Tongue (tissue), 2 donors: ENCODE measurements around the gene PYDC1. TPM values are rescaled to one million over a fixed set of nuclear protein-coding genes. Genes with fewer than 3 reads are reported as not detected.
A peak's percentile ranks its signal among the peaks of the same experiment; 100 is the strongest.
"Not testable (repeated sequence)": the region's sequence is repeated elsewhere in the genome, so short reads cannot be mapped to it uniquely, and the experiment has no call there.

Source experiments
- DNase-seq: peaks from one replicate; pipeline ENCODE4 v3.0.0-alpha.2; 2015
- total RNA-seq: library from RNA; depleted of rRNA; stranded (reverse); fragments of >200 nt; gene quantifications from one replicate; pipeline ENCODE4 v1.2.3, GENCODE V29; 2014

PYDC1 gene
- total RNA-seq, 1 donor from 2014 or later: not detected

DNA sequence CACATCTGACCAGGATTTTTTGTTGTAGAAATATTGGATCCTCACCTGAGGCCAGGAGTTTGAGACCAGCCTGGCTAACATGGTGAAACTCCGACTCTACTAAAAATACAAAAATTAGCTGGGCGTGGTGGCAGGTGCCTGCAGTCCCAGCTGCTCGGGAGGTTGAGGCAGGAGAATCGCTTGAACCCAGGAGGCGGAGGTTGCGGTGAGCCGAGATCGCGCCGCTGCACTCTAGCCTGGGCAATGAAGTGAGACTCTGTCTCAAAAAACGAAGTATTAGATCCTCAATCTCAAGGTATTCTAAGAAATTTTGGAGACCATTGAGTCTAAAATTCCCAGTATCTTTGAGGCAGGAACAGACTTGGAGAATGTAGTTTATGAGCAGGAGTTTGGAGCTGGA, 21.1 kb downstream of the PYDC1 start:
- not testable (repeated sequence) for DNase-seq

DNA sequence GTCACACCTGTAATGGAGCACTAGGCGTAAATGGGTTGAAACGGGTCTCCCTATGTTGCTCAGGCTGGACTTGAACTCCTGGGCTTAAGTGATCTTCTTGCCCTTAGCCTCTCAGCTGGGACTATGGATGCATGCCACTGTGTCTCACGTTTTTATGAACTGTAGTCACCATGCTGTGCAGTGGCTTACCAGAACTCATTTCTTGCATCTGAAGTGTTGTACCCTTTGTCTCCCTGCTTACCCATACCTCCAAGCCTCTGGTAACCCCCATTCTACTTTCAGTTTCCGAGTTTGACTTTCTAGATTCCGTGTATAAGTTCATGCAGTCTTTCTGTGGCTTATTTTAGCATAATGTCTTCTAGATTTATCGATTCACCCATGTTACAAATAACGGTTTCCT, 22.0 kb downstream of the PYDC1 start:
- no peak for DNase-seq

DNA sequence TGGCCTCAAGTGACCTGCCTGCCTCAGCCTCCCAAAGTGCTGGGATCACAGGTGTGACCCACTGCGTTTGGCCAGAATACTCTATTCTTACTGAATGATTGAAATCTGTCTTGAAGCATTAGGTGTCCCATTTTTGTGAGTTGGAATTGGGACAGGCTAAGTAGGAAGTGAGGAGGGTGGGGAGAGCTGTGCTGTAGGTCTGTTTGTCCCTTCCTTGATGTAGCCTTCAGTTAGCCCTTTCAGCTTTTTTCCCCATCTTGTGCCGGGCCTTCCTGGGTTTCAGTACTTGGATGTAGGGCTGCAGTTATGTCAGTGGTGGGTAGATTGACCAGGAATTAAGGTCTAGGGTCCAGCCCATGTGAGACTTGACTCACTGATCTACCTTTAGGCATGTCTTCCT, 23.1 kb downstream of the PYDC1 start:
- DNase-seq: no peak

DNA sequence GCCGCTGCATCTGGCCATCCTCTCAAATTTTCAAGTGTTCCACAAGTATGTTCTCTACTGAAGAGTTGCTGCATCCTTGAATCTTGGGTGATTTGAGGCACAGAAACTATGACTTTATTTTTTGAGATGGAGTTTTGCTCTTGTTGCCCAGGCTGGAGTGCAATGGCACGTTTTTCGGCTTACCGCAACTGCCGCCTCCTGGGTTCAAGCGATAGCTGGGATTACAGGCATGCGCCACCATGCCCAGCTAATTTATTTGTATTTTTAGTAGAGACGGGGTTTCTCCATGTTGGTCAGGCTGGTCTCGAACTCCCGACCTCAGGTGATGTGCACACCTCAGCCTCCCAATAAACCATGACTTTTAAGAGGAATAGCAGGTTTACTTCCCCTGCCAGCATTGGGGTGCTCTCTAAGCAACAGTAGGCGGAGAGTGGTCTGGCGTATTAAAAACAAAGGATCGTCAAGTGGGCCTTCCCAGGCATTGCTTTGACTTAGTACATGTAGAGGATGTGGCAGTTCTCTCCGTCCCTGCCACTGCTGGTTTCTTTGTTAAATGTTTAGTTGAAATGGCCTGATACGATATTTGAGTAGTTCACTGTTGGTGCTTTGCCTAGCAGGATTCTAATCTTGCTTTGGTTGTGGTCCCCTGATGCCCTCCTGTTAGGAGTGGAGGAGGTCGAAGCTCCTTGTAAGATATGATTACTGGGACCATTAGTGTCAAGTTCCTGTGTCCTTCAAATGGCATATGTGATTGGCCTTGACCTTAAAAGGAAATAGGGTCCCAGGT, 23.9 kb downstream of the PYDC1 start:
- DNase-seq: no peak

DNA sequence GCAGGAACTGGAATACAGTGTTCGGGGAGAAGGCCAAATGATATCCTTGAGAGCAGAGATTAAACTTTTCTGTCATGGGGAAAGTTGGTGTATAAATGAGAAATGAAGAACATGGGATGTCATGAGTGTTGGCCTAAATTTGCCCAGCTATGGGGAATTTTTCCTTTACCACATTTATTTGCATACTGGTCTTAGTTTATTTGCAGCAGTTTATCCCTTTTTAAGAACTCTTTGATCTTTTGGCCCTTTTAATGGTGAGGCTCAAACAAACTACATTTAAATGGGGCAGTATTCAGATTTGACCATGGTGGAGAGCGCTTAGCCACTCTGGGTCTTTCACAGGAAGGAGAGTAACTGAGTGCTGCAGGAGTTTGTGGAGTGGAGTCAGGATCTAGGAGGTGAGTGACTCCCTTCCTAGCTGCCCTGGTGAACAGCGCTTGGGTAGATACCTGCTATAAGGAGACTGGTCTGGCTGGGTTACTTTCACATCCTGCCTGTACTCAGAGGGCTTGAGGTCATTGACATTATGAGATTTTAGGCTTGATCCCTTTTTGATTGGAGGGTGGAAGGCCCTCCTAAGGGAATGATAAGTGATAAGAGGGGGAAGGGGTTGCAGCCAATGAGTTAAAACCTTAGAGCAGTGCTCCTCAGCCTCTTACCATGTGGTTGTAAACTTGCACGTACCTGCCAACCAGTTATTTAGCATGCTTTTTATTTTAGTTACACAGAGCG, 25.1 kb downstream of the PYDC1 start:
- no peak for DNase-seq

DNA sequence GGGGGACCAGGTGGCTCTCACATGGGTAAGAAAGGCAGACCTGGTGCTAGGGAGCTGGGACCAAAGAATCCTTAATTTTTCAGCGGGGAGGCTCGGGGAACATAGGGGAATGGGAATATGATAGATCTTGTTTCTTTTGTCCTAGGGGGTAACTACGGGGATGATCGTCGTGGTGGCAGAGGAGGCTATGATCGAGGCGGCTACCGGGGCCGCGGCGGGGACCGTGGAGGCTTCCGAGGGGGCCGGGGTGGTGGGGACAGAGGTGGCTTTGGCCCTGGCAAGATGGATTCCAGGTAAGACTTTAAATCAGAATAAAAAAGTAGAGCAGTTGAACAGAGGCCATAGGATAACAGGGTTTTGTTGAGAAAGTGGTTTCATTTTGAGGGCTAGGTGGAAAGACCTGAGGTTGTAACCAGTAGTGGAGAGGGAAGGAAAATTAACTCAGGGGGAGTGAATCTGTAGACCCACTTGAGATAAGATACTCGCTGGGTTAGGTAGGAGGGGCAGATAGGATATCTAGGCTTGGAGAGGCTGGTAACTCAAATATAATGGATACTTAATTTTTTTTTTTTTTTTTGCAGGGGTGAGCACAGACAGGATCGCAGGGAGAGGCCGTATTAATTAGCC, 26.0 kb downstream of the PYDC1 start:
- no peak for DNase-seq

DNA sequence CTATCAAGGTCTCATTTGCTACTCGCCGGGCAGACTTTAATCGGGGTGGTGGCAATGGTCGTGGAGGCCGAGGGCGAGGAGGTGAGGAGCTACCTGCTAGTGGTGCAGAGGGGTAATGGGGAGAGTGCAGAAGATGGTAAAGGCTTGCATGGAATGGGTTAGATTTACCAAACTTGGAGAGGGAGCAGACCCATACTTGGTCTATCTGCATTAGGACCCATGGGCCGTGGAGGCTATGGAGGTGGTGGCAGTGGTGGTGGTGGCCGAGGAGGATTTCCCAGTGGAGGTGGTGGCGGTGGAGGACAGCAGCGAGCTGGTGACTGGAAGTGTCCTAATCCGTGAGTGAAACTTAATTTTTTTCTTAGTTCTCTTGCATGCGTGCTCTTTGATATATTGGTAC, 26.9 kb downstream of the PYDC1 start:
- DNase-seq: no peak

DNA sequence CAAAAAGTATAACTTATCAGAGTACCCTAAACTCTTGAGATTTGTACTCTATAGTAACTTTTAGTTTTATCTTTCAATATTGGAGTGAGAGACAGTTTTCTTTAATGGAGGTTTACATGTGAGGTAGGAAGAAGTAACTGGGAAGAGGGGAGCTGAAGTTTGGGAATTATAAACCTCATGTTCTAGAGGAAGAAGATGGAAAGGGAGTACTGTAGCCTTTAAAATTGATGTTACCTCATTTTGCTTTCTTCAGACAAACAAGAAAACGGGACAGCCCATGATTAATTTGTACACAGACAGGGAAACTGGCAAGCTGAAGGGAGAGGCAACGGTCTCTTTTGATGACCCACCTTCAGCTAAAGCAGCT, 27.5 kb downstream of the PYDC1 start:
- DNase-seq: no peak

DNA sequence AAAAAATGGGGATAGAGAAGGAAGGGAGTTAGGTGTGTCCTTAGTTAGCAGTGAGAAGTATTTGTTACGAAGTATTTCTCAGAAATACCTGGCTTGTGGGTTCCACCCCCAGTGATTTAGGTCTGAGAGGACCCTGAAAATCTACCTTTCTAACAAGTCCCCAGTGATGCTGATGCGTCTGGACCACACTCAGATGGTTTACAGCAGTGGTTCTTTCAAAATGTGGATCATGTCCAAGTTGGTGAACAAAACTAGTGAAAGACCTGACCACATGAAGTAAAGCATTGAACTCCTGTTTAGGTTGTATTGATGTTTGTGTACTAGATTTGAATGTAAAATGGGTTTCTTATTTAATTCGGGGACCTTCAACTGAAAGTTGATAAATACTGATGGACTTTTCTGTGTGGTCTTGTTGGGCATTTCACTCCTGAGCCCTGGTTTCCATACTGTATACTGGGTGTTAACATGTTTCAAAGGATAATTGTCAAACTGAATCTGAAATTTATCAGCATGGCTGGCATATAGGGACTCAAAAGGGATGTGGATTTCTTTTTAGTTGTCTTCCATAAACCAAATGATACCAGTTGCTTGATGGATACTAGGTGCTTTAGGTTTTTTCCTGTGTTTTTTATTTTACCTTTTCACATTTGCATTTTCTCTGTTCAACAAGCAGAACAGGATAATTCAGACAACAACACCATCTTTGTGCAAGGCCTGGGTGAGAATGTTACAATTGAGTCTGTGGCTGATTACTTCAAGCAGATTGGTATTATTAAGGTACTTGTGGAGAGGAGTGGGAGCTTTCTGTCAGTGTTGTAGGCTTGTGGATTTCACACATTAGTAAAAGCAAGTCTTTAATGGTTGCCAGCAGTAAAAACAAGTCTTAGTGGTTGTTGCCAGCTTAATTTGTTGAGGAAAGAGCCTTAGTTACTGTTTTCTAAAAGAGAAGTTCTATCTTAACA, 28.2 kb downstream of the PYDC1 start:
- no peak for DNase-seq

DNA sequence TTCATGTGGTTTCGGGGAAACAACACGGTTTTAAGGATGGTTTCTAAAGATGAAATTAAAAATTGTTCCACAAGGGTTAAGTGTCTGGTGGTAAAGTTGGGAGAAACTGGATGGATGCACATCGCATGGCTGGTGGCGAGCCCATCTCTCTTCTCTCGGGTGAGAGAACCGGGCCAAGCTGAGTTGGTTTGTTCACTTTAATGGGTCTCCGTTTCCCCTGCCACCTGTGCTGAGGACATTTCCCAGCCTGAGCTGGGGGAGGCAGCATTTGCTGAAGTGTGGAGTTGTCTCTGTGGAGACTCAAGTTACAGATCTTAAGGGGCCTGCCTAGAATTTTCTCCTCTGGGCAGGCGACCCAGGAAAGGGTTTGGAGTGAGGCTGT, 29.1 kb downstream of the PYDC1 start:
- no peak for DNase-seq

DNA sequence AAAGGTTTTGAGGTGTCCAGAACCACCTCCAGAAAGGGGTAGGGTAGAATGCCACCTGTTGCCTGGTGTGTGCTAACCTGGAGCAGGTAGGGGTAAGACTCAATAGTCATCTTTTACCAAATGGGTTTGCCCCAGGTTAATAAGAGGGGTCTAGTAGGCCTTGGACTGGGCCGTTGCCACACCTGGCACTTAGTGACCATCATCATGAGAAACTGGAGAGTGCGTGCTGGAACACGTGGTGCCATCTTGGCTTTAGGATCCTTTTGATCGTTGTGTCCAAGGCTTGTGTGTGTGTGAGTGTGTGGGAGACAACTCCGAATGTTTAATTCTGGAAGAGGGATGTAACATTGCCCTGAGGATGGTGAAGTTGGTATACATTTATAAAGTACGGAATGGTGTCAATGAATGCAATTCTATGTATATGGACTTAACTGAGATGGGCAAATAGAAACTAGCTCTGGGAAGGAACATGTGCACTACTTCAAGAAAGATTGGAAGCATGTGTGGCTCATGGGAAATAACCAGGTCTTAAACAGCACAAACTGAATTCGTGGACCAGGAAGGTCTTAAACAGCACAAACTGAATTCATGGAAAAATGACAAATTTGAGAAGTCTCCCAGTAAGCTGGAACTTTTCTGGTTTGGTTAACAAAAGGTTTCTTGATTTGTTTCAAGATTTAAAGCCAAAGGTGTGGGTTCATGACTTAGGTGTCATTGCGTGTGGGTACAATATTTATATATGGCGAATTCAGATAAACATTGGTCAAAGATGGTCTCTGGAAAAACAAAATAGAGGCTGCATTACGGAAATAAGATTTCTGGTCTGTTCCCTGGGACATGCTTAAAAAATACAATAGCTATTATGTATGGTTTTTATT, 29.8 kb downstream of the PYDC1 start:
- DNase-seq: no peak

DNA sequence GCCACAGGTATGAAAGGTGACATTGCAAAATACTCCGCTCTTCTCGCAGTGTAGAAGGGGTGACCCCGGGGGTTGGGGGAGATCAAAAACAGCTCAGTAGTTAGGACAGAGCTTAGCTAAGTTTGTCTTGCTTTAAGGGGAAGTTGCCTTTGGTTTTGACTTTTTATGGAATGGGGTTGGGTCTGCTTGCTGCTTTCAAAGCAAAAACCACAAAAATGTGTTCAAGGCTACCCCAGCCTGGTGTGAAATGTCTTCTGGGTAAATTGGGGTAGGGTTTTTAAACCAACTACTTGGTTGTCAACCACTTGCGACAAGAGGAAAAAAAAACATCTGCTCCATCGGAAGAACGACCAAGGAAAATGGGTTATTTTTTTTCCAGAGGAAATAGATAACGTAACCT, 30.8 kb downstream of the PYDC1 start:
- DNase-seq: no peak

DNA sequence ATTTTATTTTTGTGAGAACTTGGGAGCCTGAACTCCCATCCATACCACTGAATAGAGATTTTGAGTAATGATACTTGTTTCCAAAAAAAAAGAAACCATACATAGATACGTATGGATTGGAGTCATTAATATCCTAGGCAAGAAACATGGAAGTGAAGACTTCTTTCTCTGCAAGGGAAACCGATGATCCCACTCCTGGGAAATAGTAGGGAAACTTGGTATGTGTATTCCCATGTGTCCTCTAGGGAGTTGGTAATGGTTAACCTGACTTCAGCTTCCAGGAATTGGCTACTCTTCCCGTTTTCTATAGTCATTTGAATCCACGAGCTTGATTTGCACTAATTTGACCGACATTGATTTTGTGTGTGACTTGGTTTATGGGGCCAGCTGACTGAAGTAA, 31.6 kb downstream of the PYDC1 start:
- no peak for DNase-seq

DNA sequence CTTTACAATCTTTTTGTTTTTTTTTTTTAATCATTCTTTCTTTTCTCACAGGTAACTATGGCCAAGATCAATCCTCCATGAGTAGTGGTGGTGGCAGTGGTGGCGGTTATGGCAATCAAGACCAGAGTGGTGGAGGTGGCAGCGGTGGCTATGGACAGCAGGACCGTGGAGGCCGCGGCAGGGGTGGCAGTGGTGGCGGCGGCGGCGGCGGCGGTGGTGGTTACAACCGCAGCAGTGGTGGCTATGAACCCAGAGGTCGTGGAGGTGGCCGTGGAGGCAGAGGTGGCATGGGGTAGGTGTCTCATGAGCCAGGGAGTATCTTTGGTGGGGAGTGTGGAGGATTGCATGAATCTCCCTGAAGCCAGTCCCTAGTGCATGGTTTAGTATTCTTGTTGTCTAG, 32.0 kb downstream of the PYDC1 start:
- DNase-seq: no peak

DNA sequence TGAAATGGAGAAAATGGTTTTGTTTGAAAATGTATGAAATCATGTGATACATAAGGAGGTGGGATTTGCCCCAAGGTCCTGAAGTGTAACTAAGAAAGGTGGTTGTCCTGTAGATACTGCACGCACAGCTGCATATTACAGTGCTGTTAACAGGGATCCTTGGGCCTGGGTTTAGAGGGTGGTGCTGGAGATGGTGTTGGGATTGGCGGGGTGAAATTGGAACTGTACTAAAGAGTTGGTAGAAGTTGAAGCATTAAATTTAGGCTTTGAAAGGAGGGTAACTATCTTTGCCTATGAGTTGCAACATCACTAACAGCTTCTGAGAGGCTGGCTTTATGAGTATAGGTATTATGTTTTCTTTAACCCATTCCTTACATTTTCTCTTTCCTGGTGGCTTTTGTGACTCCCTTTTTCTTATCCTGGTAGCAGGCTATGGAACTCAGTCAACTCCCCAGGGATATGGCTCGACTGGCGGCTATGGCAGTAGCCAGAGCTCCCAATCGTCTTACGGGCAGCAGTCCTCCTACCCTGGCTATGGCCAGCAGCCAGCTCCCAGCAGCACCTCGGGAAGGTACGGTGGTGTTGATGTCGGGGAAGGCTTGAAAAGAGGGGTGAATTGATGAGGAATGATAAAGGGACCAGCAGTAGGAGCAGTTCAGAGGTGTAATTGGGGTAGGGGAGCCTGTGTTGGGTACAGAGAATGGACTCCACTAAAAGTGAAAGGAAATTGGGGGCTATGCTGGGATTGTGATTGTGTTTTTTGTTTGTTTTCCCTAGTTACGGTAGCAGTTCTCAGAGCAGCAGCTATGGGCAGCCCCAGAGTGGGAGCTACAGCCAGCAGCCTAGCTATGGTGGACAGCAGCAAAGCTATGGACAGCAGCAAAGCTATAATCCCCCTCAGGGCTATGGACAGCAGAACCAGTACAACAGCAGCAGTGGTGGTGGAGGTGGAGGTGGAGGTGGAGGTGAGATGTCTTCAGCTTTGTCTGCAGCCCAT, 33.2 kb downstream of the PYDC1 start:
- no peak for DNase-seq

DNA sequence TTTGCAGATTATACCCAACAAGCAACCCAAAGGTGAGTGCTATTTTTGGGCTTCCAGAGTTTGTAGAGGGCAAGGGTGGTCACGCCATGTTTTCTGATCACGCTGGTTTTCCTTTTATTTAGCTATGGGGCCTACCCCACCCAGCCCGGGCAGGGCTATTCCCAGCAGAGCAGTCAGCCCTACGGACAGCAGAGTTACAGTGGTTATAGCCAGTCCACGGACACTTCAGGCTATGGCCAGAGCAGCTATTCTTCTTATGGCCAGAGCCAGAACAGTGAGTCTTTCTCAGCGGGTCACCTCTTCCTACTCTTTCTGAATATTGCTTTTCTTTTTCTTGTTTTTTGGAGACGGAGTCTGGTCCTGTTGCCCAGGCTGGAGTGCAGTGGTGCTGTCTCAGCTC, 34.5 kb downstream of the PYDC1 start:
- DNase-seq: no peak

DNA sequence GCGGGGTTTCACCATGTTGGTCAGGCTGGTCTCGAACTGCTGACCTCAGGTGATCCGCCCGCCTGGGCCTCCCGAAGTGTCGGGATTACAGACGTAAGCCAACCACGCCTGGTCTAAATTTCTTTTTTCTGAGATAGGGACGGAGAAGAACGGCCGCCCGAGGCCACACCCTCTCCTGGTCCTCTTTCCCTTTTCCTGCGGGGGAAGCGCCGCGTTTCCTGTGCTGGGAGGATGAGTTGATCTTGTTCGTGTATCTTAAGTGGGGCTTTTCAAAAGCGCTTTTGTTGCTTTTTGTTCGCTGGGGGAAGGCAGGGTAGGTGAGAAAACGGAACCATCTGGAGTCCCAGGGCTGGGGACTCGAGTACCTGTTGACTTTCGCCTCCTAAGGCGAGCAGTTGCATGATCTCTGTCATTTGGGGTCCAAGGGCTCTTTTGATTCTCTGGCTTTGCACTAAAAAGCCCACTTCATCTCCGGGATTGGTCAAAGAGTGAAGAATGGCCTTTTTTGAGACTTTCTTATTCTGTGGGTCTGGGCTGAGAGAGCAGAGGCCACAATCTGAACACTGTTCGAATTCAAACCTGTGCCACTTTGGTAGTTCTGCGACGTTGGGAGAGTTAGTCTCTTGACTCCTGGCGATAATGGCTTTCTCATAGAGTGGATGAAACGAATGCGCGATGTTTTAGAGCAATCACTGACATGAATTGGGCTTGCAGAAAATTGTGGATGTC, 35.7 kb downstream of the PYDC1 start:
- DNase-seq: peak; percentile 32

DNA sequence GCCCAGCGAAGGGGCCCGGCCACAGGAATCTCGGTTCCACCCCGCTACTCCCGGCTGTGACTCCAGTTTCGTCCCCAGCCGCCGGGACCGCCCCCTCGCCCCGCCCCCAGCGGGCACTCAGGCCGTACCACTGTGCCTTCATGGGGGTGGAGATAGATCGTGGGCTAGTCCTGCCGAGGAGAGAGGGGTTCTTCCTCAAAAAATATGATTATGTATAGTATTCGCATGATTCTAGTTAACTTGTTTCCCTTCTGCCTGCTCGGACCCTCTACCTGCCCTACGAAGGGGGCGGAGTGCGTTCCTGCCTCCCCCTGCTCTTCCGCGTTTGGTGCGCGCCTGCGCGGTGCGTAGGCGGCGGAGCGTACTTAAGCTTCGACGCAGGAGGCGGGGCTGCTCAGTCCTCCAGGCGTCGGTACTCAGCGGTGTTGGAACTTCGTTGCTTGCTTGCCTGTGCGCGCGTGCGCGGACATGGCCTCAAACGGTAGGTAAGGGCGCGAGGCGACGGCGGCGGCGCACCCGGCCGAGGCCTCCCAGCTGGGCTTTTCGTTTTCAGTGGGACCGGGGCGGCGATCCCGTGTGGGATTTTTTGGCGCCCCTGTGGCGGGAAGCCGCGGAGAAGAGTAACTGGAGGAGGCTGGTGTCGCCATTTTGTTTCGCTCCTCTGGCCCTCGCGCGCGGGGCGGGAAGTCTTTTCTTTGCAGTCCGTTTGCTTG, 37.0 kb downstream of the PYDC1 start, which contains the start of gene FUS:
Gene FUS (plus strand): TSS at position 393 of the 713 bp plus-strand sequence. CDS start 76 bp downstream, at position 469.
- DNase-seq: peak; percentile 98
